Caco-2 (cell line): Measurements from ENCODE around the gene FOXJ1. TPM values are rescaled to one million over a fixed set of nuclear protein-coding genes. Genes with fewer than 3 reads are reported as not detected.

ENCODE experiments used
- BruUV-seq: library from RNA; stranded (reverse); fragments of 400-500 nt; replicated peaks from 2 replicates; lab custom pipeline; 2021; lab: Mats Ljungman, UMichigan
- CTCF ChIA-PET: fragments of 300-600 bp; sonication (Branson Sonifier 250); formaldehyde crosslinking; loops from one replicate; lab custom pipeline; 2022; ENCODE audit warnings: antibody characterized with exemption; lab: Charles Lee
- POLR2A ChIA-PET: fragments of 300-600 bp; sonication (Branson Sonifier 250); formaldehyde crosslinking; loops from one replicate; lab custom pipeline; 2022; ENCODE audit warnings: antibody characterized with exemption; lab: Charles Lee
- DNase-seq, 2 experiments: peaks; one replicate each; pipeline versions ENCODE4 v3.0.0 to v3.0.0-alpha.2; 2020 to 2022
- H3K27me3 ChIP-seq: replicated peaks from 2 replicates; pipeline ENCODE4 v1.6.0; 2011; ENCODE audit warnings: low read length; ENCODE audit not compliant: control insufficient read depth, insufficient read depth
- H3K36me3 ChIP-seq: 2 replicates; pipeline ENCODE4 v1.5.1; 2011; ENCODE audit warnings: low read length; ENCODE audit not compliant: control insufficient read depth, insufficient read depth
- H3K4me1 ChIP-seq: fragments of 250-450 bp; sonication (Bioruptor Pico); 2 replicates; pipeline ENCODE4 v1.5.1; 2020; ENCODE audit warnings: mild to moderate bottlenecking
- H3K4me3 ChIP-seq: 2 replicates; pipeline ENCODE4 v1.5.1; 2011; ENCODE audit warnings: low read depth, mild to moderate bottlenecking, control low read depth, low read length
- H3K9me3 ChIP-seq: fragments of 250-450 bp; sonication (Bioruptor Pico); 2 replicates; pipeline ENCODE4 v1.5.1; 2020; ENCODE audit warnings: mild to moderate bottlenecking, moderate library complexity
- H3K27ac Mint-ChIP-seq: one replicate; pipeline ENCODE4 v1.8.0; 2022; ENCODE audit warnings: mixed read lengths; ENCODE audit not compliant: unreplicated experiment
- H3K27me3 Mint-ChIP-seq: one replicate; pipeline ENCODE4 v1.8.0; 2022; ENCODE audit warnings: mixed read lengths; ENCODE audit not compliant: insufficient read depth, unreplicated experiment
- H3K36me3 Mint-ChIP-seq: one replicate; pipeline ENCODE4 v1.8.0; 2022; ENCODE audit warnings: mild to moderate bottlenecking, mixed read lengths; ENCODE audit not compliant: insufficient read depth, unreplicated experiment
- H3K4me1 Mint-ChIP-seq: one replicate; pipeline ENCODE4 v1.8.0; 2022; ENCODE audit warnings: low read depth, mixed read lengths; ENCODE audit not compliant: unreplicated experiment
- H3K4me3 Mint-ChIP-seq: one replicate; pipeline ENCODE4 v1.8.0; 2022; ENCODE audit warnings: mild to moderate bottlenecking, moderate library complexity, mixed read lengths; ENCODE audit not compliant: unreplicated experiment
- H3K9me3 Mint-ChIP-seq: one replicate; pipeline ENCODE4 v1.8.0; 2022; ENCODE audit warnings: mixed read lengths; ENCODE audit not compliant: unreplicated experiment
- CTCF ChIP-seq, 2 experiments: fragments of 200-600 bp in 1 of 2; IDR thresholded peaks; 1 replicate in 1 of 2; 2 replicates in 1 of 2; pipeline versions ENCODE4 v1.5.1 to v1.8.0; 2011 to 2022; ENCODE audit warnings: antibody characterized with exemption in 1 of 2, control low read depth in 1 of 2, inconsistent platforms in 1 of 2, low read depth in 1 of 2, low read length in 1 of 2, mild to moderate bottlenecking in 1 of 2, moderate library complexity in 1 of 2; ENCODE audit not compliant: insufficient read depth in 1 of 2, severe bottlenecking in 1 of 2, unreplicated experiment in 1 of 2
- intact Hi-C: fragments of 100-400 bp; cut with micrococcal nuclease; formaldehyde crosslinking; loops from one replicate; pipeline ENCODE4 v1.10.0; 2022; ENCODE audit not compliant: unreplicated experiment
- total RNA-seq: library from RNA; stranded (reverse); gene quantifications from 2 replicates; pipeline ENCODE4 v1.2.3, GENCODE V29; 2022

The FOXJ1 gene
- total RNA-seq, 1 experiment from 2014 or later: 10.7 TPM

- no peak for DNase-seq
- ChIA-PET POLR2A (no interaction called here), CTCF (no interaction called here)
- H3K9me3 ChIP-seq: no peaks in the 10 kb centered on the region
- Mint-ChIP-seq H3K27ac (peak overlapping the region; percentile 23), H3K4me1 (peaks cover 63% of the 10 kb centered on the region), H3K27me3 (no peaks in the 10 kb centered on the region), H3K4me3 (no peak overlapping the region), H3K36me3 (peaks cover 21% of the 10 kb centered on the region), H3K9me3 (no peaks in the 10 kb centered on the region)
- no peak for TF ChIP-seq CTCF (IDR thresholded peaks at IDR 0.05; ENCODE audit: insufficient read depth in 1 of 2, low read depth in 1 of 2, low read length in 1 of 2, severe bottlenecking in 1 of 2, unreplicated experiment in 1 of 2)
- intact Hi-C loops: no loop called here
- H3K4me3 ChIP-seq: no peak overlapping the region
- no TSS peak for BruUV-seq
- no peaks in the 10 kb centered on the region for H3K27me3 ChIP-seq
- no peaks in the 10 kb centered on the region for H3K36me3 ChIP-seq
- peaks cover 93% of the 10 kb centered on the region for H3K4me1 ChIP-seq
Observed at GRCh38 chr17:76135810-76136188, 5.2 kb downstream of the FOXJ1 start.

- peak overlapping the region; percentile 23 for H3K27ac Mint-ChIP-seq
- H3K36me3 Mint-ChIP-seq: peaks cover 16% of the 10 kb centered on the region
- H3K4me3 Mint-ChIP-seq: no peak overlapping the region
- peaks cover 69% of the 10 kb centered on the region for H3K4me1 Mint-ChIP-seq
- H3K9me3 ChIP-seq: no peaks in the 10 kb centered on the region
- no peak for TF ChIP-seq CTCF (IDR thresholded peaks at IDR 0.05; ENCODE audit: insufficient read depth in 1 of 2, low read depth in 1 of 2, low read length in 1 of 2, severe bottlenecking in 1 of 2, unreplicated experiment in 1 of 2)
- H3K27me3 Mint-ChIP-seq: no peaks in the 10 kb centered on the region
- no peaks in the 10 kb centered on the region for H3K27me3 ChIP-seq
- H3K4me3 ChIP-seq: no peak overlapping the region
- intact Hi-C loops: no loop called here
- ChIA-PET CTCF (interaction anchor here (0.5 to 0.7 kb wide), 3 partner anchors 14 to 18 kb away, joined by 3 to 11 read pairs (median 4); no protein-coding TSS in a partner anchor), POLR2A (no interaction called here)
- BruUV-seq: no TSS peak
- no peaks in the 10 kb centered on the region for H3K9me3 Mint-ChIP-seq
- H3K4me1 ChIP-seq: peaks cover 94% of the 10 kb centered on the region
- no peaks in the 10 kb centered on the region for H3K36me3 ChIP-seq
- DNase-seq: no peak
Observed at GRCh38 chr17:76134911-76135809, 5.9 kb downstream of the FOXJ1 start.

DNA sequence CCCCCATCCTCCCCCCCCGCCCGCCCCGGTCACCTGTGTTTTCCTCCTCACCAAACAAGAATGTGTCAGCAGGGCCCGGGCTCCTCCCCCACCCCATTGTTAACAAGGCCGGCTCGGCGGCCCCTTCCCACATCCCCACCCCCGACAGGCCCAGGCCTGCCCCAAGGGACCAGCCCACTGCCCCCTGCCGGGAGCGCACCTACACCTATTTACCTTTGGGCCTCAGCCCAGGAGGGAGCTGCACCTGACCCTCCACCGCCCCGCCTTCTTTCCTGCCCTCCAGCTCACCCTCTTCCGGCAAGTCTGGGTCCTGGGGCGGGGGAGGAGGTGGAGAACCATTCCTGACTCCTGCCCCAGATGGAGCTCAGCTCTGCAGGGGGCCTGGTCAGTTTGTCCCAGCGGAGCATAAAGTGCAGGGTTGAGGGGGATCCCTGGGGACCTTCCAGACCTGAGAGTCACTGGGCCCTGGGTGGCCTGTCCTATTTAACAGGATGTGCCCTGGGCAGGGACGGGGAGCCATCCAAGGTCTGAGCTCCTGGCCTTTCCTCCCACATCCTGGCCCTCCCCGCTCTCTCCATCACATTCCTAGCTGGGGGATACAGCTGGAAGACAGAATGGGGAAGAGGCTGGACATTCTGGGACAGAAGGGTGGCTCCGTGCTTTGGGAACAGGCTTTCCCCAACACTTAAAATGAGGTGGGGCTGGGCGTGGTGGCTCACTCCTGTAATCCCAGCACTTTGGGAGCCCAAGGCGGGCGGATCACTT is 8.3 kb downstream of the FOXJ1 start:
- H3K4me1 Mint-ChIP-seq: peaks cover 61% of the 10 kb centered on the region
- TSS peak; percentile 89 for BruUV-seq
- intact Hi-C loops: loop anchor here (1.0 to 2.0 kb wide), 3 partner anchors 9 to 26 kb away; partner anchors contain the start of gene FOXJ1
- peak overlapping the region; percentile 52 for H3K4me3 Mint-ChIP-seq
- peaks cover 6% of the 10 kb centered on the region for H3K36me3 Mint-ChIP-seq
- DNase-seq: peak; percentile 99 to 100
- H3K27me3 Mint-ChIP-seq: no peaks in the 10 kb centered on the region
- POLR2A ChIA-PET: interaction anchor here (0.6 to 2.5 kb wide), 7 partner anchors 10 to 353 kb away, joined by 3 to 31 read pairs (median 6); partner anchors contain the start of genes EXOC7 and FOXJ1
- Histone ChIP-seq H3K4me3 (no peak overlapping the region), H3K4me1 (peaks cover 77% of the 10 kb centered on the region), H3K36me3 (no peaks in the 10 kb centered on the region), H3K9me3 (no peaks in the 10 kb centered on the region), H3K27me3 (no peaks in the 10 kb centered on the region)
- H3K9me3 Mint-ChIP-seq: no peaks in the 10 kb centered on the region
- CTCF ChIA-PET: interaction anchor here (0.5 to 2.4 kb wide), 30 partner anchors 11 to 255 kb away, joined by 3 to 57 read pairs (median 6); partner anchors contain the start of genes EXOC7 and FOXJ1
- H3K27ac Mint-ChIP-seq: peak overlapping the region; percentile 85
- peak; percentile 56 to 79 for TF ChIP-seq CTCF (IDR thresholded peaks at IDR 0.05; ENCODE audit: insufficient read depth in 1 of 2, low read depth in 1 of 2, low read length in 1 of 2, severe bottlenecking in 1 of 2, unreplicated experiment in 1 of 2)
